HG02763 (cell line): ENCODE measurements around the gene TBL1XR1.

Experiments used
- ATAC-seq: cut with Tn5 transposase; IDR thresholded peaks from one replicate; pipeline ENCODE4 v1.9.1; 2021; ENCODE audit warnings: mild to moderate bottlenecking, moderate library complexity; ENCODE audit not compliant: unreplicated experiment

Gene TBL1XR1

GRCh38 chr3:177068967-177069366 lies 128.3 kb downstream of the TBL1XR1 start:
- no peak for ATAC-seq

GRCh38 chr3:177066068-177066467 lies 131.2 kb downstream of the TBL1XR1 start:
- no peak for ATAC-seq

GRCh38 chr3:177065285-177066033 lies 131.8 kb downstream of the TBL1XR1 start:
- no peak for ATAC-seq

GRCh38 chr3:177062052-177062732 lies 135.1 kb downstream of the TBL1XR1 start:
- no peak for ATAC-seq

GRCh38 chr3:177061369-177061768 lies 135.9 kb downstream of the TBL1XR1 start:
- ATAC-seq, result no peak

- no peak for ATAC-seq
Measured at GRCh38 chr3:177060492-177060891, 136.8 kb downstream of the TBL1XR1 start.

- ATAC-seq, result no peak
Measured at GRCh38 chr3:177058648-177059047, 138.6 kb downstream of the TBL1XR1 start.

- ATAC-seq, result peak; percentile 93
Measured at GRCh38 chr3:177057768-177058167, 139.5 kb downstream of the TBL1XR1 start.

- no peak for ATAC-seq
Measured at GRCh38 chr3:177056927-177057326, 140.4 kb downstream of the TBL1XR1 start.

GRCh38 chr3:177055605-177056571 lies 141.4 kb downstream of the TBL1XR1 start:
- no peak for ATAC-seq

- no peak for ATAC-seq
Measured at GRCh38 chr3:177053107-177053506, 144.2 kb downstream of the TBL1XR1 start.

GRCh38 chr3:177051411-177051810 lies 145.9 kb downstream of the TBL1XR1 start:
- ATAC-seq, result no peak

GRCh38 chr3:177050501-177051237 lies 146.6 kb downstream of the TBL1XR1 start:
- ATAC-seq, result no peak

- no peak for ATAC-seq
Measured at GRCh38 chr3:177045767-177046166, 151.5 kb downstream of the TBL1XR1 start.

GRCh38 chr3:177045222-177045621 lies 152.1 kb downstream of the TBL1XR1 start:
- no peak for ATAC-seq

GRCh38 chr3:177041730-177042551 lies 155.3 kb downstream of the TBL1XR1 start:
- ATAC-seq, result no peak

- ATAC-seq, result no peak
Measured at GRCh38 chr3:177041021-177041729, 156.1 kb downstream of the TBL1XR1 start.

GRCh38 chr3:177039490-177040274 lies 157.6 kb downstream of the TBL1XR1 start:
- ATAC-seq, result no peak
